Measurements from ENCODE around the gene ELMO1.
A peak's percentile ranks its signal among the peaks of the same experiment; 100 is the strongest.

ELMO1 gene

DNA sequence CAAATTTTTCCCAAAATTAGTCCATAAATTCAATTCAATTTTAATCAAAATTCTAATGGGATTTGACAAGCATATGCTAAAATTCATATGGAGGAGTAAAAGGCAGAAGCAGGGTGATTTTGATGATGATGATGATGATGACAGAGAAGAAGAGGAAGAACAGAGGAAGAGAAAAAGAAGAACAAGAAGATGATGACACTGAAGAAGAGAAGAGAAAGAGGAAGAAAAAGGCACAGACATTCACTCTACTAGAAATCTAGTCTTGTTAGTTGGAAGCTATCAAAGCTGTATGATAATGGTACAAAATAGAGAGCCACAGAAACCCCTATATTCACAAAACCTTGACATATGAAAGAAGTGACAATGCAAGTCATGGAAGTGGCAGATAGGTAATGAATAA lies 157.9 kb downstream of the ELMO1 start:
- Mint-ChIP-seq H3K4me1 (ENCODE audit: low read depth in 2 of 2) (peaks cover 21 to 30% of the 10 kb centered on the region in 2 donors), H3K9me3 (no peaks in the 10 kb centered on the region), H3K27me3 (no peaks in the 10 kb centered on the region), H3K36me3 (ENCODE audit: insufficient read depth) (peaks cover 2% of the 10 kb centered on the region), H3K27ac (no peak overlapping the region), H3K4me3 (no peak overlapping the region)
- DNase-seq = no peak
- no peak for ATAC-seq (replicated peaks)

- H3K36me3 Mint-ChIP-seq (ENCODE audit: insufficient read depth) = peaks cover 2% of the 10 kb centered on the region
- peak overlapping the region; percentile 42 to 70 for H3K27ac Mint-ChIP-seq
- peaks cover 26 to 35% of the 10 kb centered on the region in 2 donors for H3K4me1 Mint-ChIP-seq (ENCODE audit: low read depth in 2 of 2)
- DNase-seq = no peak
- no peaks in the 10 kb centered on the region for H3K27me3 Mint-ChIP-seq
- ATAC-seq (replicated peaks) = no peak
- H3K9me3 Mint-ChIP-seq = no peaks in the 10 kb centered on the region
- H3K4me3 Mint-ChIP-seq = no peak overlapping the region
Measured at GRCh38 chr7:37289781-37290180, 158.9 kb downstream of the ELMO1 start.

DNA sequence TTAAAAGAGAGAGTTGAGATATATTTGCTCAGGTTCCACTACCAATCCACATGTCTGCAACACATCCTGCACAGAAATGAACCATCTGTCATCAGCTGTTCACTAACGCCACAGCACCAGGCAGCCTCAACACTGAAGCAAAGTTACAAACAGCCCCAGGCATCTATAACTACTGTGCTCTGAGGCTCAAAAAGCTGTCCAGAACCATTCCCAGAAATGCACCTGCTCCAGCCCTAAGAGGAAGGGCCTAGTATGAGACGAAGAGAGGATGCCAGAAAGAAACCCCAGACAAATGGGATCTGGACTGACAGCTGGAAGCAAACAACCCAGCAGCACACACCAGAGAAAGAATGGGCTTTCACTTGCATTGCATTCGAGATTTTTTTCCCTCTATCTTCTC lies 159.3 kb downstream of the ELMO1 start:
- no peak for ATAC-seq (replicated peaks)
- H3K4me3 Mint-ChIP-seq = no peak overlapping the region
- peaks cover 2% of the 10 kb centered on the region for H3K36me3 Mint-ChIP-seq (ENCODE audit: insufficient read depth)
- H3K9me3 Mint-ChIP-seq = no peaks in the 10 kb centered on the region
- no peak for DNase-seq
- no peaks in the 10 kb centered on the region for H3K27me3 Mint-ChIP-seq
- H3K4me1 Mint-ChIP-seq (ENCODE audit: low read depth in 2 of 2) = peaks cover 27 to 35% of the 10 kb centered on the region in 2 donors
- peak overlapping the region; percentile 42 to 70 for H3K27ac Mint-ChIP-seq

DNA sequence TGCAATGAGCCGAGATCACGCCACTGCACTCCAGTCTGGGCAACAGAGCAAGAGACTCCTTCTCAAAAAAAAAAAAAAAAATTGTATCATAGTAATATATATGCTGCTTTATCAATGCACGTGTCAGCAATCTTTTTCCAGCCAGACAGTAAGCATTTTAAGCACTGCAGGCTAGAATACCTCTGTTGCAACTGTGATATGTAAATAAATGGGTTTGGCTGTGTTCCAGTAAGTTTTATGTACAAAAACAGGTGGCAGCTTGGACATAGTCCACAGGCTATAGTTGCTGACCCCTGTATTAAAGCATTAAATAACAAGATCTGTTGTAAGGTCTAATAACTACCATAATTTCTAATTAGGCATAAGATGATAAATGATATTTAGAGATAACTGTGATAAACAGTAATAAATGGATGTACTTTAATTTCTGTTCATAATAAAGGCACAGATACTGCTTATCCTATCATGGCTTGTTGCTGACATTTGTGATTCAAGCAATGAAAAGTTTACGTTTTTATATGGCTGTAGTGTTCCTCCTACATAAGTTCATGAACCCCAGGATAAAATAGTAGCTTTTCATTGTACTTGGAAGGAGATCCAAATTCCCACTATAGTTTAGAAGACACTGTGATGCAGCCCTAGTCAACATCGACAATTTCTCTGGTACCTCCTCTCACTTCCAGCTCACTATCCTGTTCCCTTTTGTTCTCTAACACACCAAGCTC lies 161.4 kb downstream of the ELMO1 start:
- no peaks in the 10 kb centered on the region for H3K9me3 Mint-ChIP-seq
- no peak for DNase-seq
- H3K4me1 Mint-ChIP-seq (ENCODE audit: low read depth in 2 of 2) = peaks cover 27 to 35% of the 10 kb centered on the region in 2 donors
- no peak overlapping the region for H3K4me3 Mint-ChIP-seq
- ATAC-seq (replicated peaks) = no peak
- H3K36me3 Mint-ChIP-seq (ENCODE audit: insufficient read depth) = peaks cover 2% of the 10 kb centered on the region
- H3K27me3 Mint-ChIP-seq = no peaks in the 10 kb centered on the region
- peak overlapping the region; percentile 55 to 87 for H3K27ac Mint-ChIP-seq

DNA sequence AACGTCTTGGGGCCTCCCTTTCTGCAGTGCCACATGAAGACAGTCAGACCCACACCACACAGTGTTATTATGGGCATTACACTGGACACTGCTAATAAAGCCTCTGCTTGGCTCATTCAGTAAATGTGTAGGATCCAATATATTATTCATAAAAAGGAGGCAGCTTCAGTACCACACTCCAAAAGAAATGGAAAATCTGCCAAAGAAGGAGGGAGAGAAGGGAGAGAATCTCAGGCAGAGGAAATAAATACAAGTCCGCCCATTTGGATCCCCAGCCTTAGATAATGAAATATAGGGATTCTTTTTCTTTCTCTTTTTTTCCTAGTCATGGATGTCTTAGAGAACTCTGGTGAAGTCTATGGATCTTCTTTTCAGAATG lies 162.2 kb downstream of the ELMO1 start:
- no peak for ATAC-seq (replicated peaks)
- DNase-seq = no peak
- no peak overlapping the region for H3K4me3 Mint-ChIP-seq
- H3K27ac Mint-ChIP-seq = peak overlapping the region in 1 of 2 donors; percentile 55
- H3K9me3 Mint-ChIP-seq = no peaks in the 10 kb centered on the region
- peaks cover 27 to 35% of the 10 kb centered on the region in 2 donors for H3K4me1 Mint-ChIP-seq (ENCODE audit: low read depth in 2 of 2)
- peaks cover 2% of the 10 kb centered on the region for H3K36me3 Mint-ChIP-seq (ENCODE audit: insufficient read depth)
- no peaks in the 10 kb centered on the region for H3K27me3 Mint-ChIP-seq

GRCh38 chr7:37285706-37286453 lies 162.8 kb downstream of the ELMO1 start:
- H3K4me3 Mint-ChIP-seq = no peak overlapping the region
- ATAC-seq (replicated peaks) = peak; percentile 73
- H3K9me3 Mint-ChIP-seq = no peaks in the 10 kb centered on the region
- H3K36me3 Mint-ChIP-seq (ENCODE audit: insufficient read depth) = peaks cover 2% of the 10 kb centered on the region
- H3K27me3 Mint-ChIP-seq = no peaks in the 10 kb centered on the region
- H3K27ac Mint-ChIP-seq = peak overlapping the region; percentile 31 to 55
- no peak for DNase-seq
- peaks cover 27 to 35% of the 10 kb centered on the region in 2 donors for H3K4me1 Mint-ChIP-seq (ENCODE audit: low read depth in 2 of 2)

DNA sequence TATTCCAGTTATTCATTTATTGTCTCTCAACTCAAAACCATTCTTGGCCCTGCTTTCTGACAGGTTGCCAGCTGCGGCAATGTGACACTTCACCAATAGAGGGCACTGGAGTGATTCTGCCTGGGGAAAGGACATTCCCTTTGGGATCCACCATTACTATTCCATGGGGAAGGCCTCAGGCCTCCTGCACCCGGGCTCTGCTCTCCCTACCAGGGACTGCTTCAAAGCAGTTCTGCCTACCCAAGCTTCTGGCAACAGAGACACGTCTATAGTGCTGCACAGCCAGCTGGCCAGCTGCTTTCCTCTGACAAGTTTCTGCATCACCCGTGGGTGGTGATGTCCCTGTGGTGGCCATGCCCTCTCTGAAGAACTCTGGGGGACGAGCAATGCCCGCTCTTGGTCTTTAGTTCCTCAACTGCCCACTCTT lies 163.8 kb downstream of the ELMO1 start:
- H3K27me3 Mint-ChIP-seq = no peaks in the 10 kb centered on the region
- DNase-seq (peak; percentile 16 to 30 (median 29)), ATAC-seq (replicated peaks) (peak; percentile 44)
- no peaks in the 10 kb centered on the region for H3K9me3 Mint-ChIP-seq
- H3K36me3 Mint-ChIP-seq (ENCODE audit: insufficient read depth) = peaks cover 2% of the 10 kb centered on the region
- peak overlapping the region; percentile 31 to 55 for H3K27ac Mint-ChIP-seq
- no peak overlapping the region for H3K4me3 Mint-ChIP-seq
- H3K4me1 Mint-ChIP-seq (ENCODE audit: low read depth in 2 of 2) = peaks cover 31 to 34% of the 10 kb centered on the region in 2 donors

DNA sequence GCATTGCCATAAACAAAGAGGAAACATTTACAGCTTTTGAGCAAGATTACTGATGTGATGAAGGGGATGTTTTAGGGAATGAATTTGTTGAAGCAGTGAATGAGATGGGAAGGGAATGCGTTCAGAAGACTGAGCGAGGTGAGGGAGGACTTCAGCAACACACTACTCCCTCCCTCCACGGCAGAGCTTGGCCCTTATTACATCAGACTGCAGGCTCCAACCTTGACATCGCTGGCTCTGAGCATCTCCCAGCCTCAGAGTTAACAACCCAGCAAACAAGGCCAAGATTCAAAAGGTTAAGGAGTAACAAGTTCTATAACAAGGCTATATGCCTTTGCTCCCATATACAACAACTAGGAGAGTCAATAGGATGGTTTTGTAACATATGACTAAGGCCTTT lies 164.4 kb downstream of the ELMO1 start:
- H3K4me3 Mint-ChIP-seq = no peak overlapping the region
- peak overlapping the region; percentile 35 to 55 for H3K27ac Mint-ChIP-seq
- DNase-seq (no peak), ATAC-seq (replicated peaks) (no peak)
- H3K9me3 Mint-ChIP-seq = no peaks in the 10 kb centered on the region
- H3K27me3 Mint-ChIP-seq = no peaks in the 10 kb centered on the region
- peaks cover 31 to 34% of the 10 kb centered on the region in 2 donors for H3K4me1 Mint-ChIP-seq (ENCODE audit: low read depth in 2 of 2)
- H3K36me3 Mint-ChIP-seq (ENCODE audit: insufficient read depth) = peaks cover 2% of the 10 kb centered on the region

DNA sequence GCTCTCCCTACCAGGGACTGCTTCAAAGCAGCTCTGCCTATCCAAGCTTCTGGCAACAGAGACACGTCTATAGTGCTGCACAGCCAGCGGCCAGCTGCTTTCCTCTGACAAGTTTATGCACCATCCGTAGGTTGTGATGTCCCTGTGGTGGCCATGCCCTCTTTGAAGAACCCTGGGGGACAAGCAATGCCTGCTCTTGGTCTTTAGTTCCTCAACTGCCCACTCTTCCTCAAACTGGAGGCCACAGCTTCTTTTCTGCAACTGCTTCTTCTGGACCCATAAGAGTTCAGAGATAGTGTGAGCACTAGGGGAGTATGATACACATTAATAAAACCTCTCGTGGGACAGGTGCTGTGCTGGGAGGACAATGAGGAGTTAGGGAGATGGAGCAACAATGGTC lies 164.9 kb downstream of the ELMO1 start:
- Mint-ChIP-seq H3K4me3 (no peak overlapping the region), H3K9me3 (no peaks in the 10 kb centered on the region), H3K36me3 (ENCODE audit: insufficient read depth) (peaks cover 2% of the 10 kb centered on the region), H3K4me1 (ENCODE audit: low read depth in 2 of 2) (peaks cover 28 to 30% of the 10 kb centered on the region in 2 donors), H3K27me3 (no peaks in the 10 kb centered on the region), H3K27ac (peak overlapping the region in 1 of 2 donors; percentile 35)
- no peak for DNase-seq
- ATAC-seq (replicated peaks) = no peak

DNA sequence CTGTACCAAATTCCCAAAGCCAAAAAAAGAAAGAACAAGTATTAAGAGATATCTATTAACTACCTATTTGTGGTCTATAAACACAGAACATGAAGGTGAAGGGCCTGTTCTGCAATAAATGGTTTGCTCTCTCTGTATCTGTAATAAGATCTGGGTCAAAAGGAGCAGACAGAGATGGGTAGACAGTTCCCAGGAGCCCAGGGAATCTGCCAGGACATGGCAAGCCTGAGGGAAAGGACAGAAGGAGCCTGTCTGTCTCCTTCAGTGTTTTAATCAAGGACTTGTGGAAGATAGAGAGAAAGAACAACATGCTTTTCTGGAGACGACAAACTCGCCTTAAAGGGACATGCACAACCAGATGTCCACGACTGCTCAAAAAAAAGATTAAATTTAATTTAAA lies 165.7 kb downstream of the ELMO1 start:
- H3K9me3 Mint-ChIP-seq = no peaks in the 10 kb centered on the region
- DNase-seq = no peak
- H3K27ac Mint-ChIP-seq = peak overlapping the region in 1 of 2 donors; percentile 46
- H3K36me3 Mint-ChIP-seq (ENCODE audit: insufficient read depth) = peaks cover 6% of the 10 kb centered on the region
- no peak overlapping the region for H3K4me3 Mint-ChIP-seq
- ATAC-seq (replicated peaks) = no peak
- H3K4me1 Mint-ChIP-seq (ENCODE audit: low read depth in 2 of 2) = peaks cover 31 to 36% of the 10 kb centered on the region in 2 donors
- no peaks in the 10 kb centered on the region for H3K27me3 Mint-ChIP-seq

- ATAC-seq (replicated peaks) (no peak), DNase-seq (no peak)
- H3K27me3 Mint-ChIP-seq = no peaks in the 10 kb centered on the region
- peaks cover 7% of the 10 kb centered on the region for H3K36me3 Mint-ChIP-seq (ENCODE audit: insufficient read depth)
- H3K27ac Mint-ChIP-seq = peak overlapping the region in 1 of 2 donors; percentile 57
- H3K9me3 Mint-ChIP-seq = no peaks in the 10 kb centered on the region
- peaks cover 28 to 35% of the 10 kb centered on the region in 2 donors for H3K4me1 Mint-ChIP-seq (ENCODE audit: low read depth in 2 of 2)
- H3K4me3 Mint-ChIP-seq = no peak overlapping the region
Measured at GRCh38 chr7:37282093-37282444, 166.6 kb downstream of the ELMO1 start.

- no peaks in the 10 kb centered on the region for H3K9me3 Mint-ChIP-seq
- peaks cover 28 to 38% of the 10 kb centered on the region in 2 donors for H3K4me1 Mint-ChIP-seq (ENCODE audit: low read depth in 2 of 2)
- peak overlapping the region in 1 of 2 donors; percentile 57 for H3K27ac Mint-ChIP-seq
- DNase-seq = no peak
- no peaks in the 10 kb centered on the region for H3K27me3 Mint-ChIP-seq
- no peak overlapping the region for H3K4me3 Mint-ChIP-seq
- peaks cover 7% of the 10 kb centered on the region for H3K36me3 Mint-ChIP-seq (ENCODE audit: insufficient read depth)
- no peak for ATAC-seq (replicated peaks)
Measured at GRCh38 chr7:37281368-37282092, 167.1 kb downstream of the ELMO1 start.

GRCh38 chr7:37277513-37277912 lies 171.2 kb downstream of the ELMO1 start:
- H3K9me3 Mint-ChIP-seq = no peaks in the 10 kb centered on the region
- no peaks in the 10 kb centered on the region for H3K27me3 Mint-ChIP-seq
- no peak overlapping the region for H3K4me3 Mint-ChIP-seq
- peaks cover 20 to 43% of the 10 kb centered on the region in 2 donors for H3K4me1 Mint-ChIP-seq (ENCODE audit: low read depth in 2 of 2)
- ATAC-seq (replicated peaks) = no peak
- DNase-seq = no peak
- H3K36me3 Mint-ChIP-seq (ENCODE audit: insufficient read depth) = peaks cover 7% of the 10 kb centered on the region
- H3K27ac Mint-ChIP-seq = no peak overlapping the region

Measured in effector memory CD8-positive, alpha-beta T cell (primary cell).